ENCODE measurements around the gene IDUA. TPM values are rescaled to one million over a fixed set of nuclear protein-coding genes. Genes with fewer than 3 reads are reported as not detected.
"Not testable (repeated sequence)": the region's sequence is repeated elsewhere in the genome, so short reads cannot be mapped to it uniquely, and the experiment has no call there.

Gene IDUA
- total and polyA plus RNA-seq, 4 donors: 3.0 to 4.5 (median 3.8) TPM

GRCh38 chr4:1046581-1047011 lies 59.8 kb downstream of the IDUA start:
- Histone ChIP-seq H3K4me3 (ENCODE audit: low read depth in 1 of 3, low read length in 3 of 3) (peak overlapping the region in 1 of 3 donors; percentile 20), H3K4me1 (ENCODE audit: control insufficient read depth in 4 of 4, insufficient read depth in 4 of 4, low read length in 3 of 4) (peaks cover 8 to 17% (median 11%) of the 10 kb centered on the region in 4 donors), H3K27ac (ENCODE audit: low read depth in 1 of 2, low read length in 2 of 2) (peak overlapping the region; percentile 3 to 15)
- H3K9ac ChIP-seq (ENCODE audit: low read depth in 1 of 2, low read length in 2 of 2); H3K9me3 ChIP-seq (ENCODE audit: control insufficient read depth in 4 of 4, low read length in 3 of 4); H3K36me3 ChIP-seq (ENCODE audit: control insufficient read depth in 4 of 4, insufficient read depth in 3 of 4, low read depth in 1 of 4, low read length in 3 of 4); H3K27me3 ChIP-seq (ENCODE audit: control insufficient read depth in 4 of 4, insufficient read depth in 4 of 4, low read length in 3 of 4): not testable (repeated sequence)
- DNase-seq (ENCODE audit: low spot score): peak; percentile 72
- TF ChIP-seq REST (IDR thresholded peaks at IDR 0.05) (peak; percentile 31), HNF4G (IDR thresholded peaks at IDR 0.05) (peak; percentile 78)
- WGBS: 26% methylated on average over 29 of the region's 29 CpGs

- Histone ChIP-seq H3K9me3 (ENCODE audit: control insufficient read depth in 4 of 4, low read length in 3 of 4) (no peaks in the 10 kb centered on the region), H3K4me3 (ENCODE audit: low read depth in 1 of 3, low read length in 3 of 3) (no peak overlapping the region), H3K27me3 (ENCODE audit: control insufficient read depth in 4 of 4, insufficient read depth in 4 of 4, low read length in 3 of 4) (peaks cover 0 to 5% (median 0%) of the 10 kb centered on the region in 4 donors), H3K4me1 (ENCODE audit: control insufficient read depth in 4 of 4, insufficient read depth in 4 of 4, low read length in 3 of 4) (peaks cover 8 to 17% (median 11%) of the 10 kb centered on the region in 4 donors), H3K9ac (ENCODE audit: low read depth in 1 of 2, low read length in 2 of 2) (no peak overlapping the region), H3K36me3 (ENCODE audit: control insufficient read depth in 4 of 4, insufficient read depth in 3 of 4, low read depth in 1 of 4, low read length in 3 of 4) (no peaks in the 10 kb centered on the region), H3K27ac (ENCODE audit: low read depth in 1 of 2, low read length in 2 of 2) (peak overlapping the region in 1 of 2 donors; percentile 20)
- no peak for DNase-seq (ENCODE audit: low spot score)
- WGBS: 54% methylated on average over 41 of the region's 41 CpGs
- TF ChIP-seq NR2F2 (IDR thresholded peaks at IDR 0.05) (no peak), TAF1 (conservative IDR thresholded peaks at IDR 0.05) (no peak), HNF4G (IDR thresholded peaks at IDR 0.05) (no peak), SP1 (IDR thresholded peaks at IDR 0.05) (peak; percentile 69), MAX (IDR thresholded peaks at IDR 0.05) (no peak), ATF3 (IDR thresholded peaks at IDR 0.05) (no peak), RAD21 (IDR thresholded peaks at IDR 0.05) (no peak), YY1 (IDR thresholded peaks at IDR 0.05) (no peak), GABPA (IDR thresholded peaks at IDR 0.05 in 1 of 2, conservative IDR thresholded peaks at IDR 0.05 in 1 of 2) (no peak), EGR1 (IDR thresholded peaks at IDR 0.05; ENCODE audit: low read depth in 2 of 2) (no peak), FOXA1 (IDR thresholded peaks at IDR 0.05) (peak; percentile 72), ZBTB33 (IDR thresholded peaks at IDR 0.05) (no peak), CTCF (IDR thresholded peaks at IDR 0.05; ENCODE audit: low read depth, low read length, missing input control) (no peak), REST (IDR thresholded peaks at IDR 0.05) (no peak), HNF4A (conservative IDR thresholded peaks at IDR 0.05) (no peak), RXRA (IDR thresholded peaks at IDR 0.05) (peak in 1 of 2 donors; percentile 8), JUND (IDR thresholded peaks at IDR 0.05) (no peak), FOXA2 (IDR thresholded peaks at IDR 0.05) (peak; percentile 75)
Observed at GRCh38 chr4:1047106-1047975, 60.5 kb downstream of the IDUA start.

All from liver (tissue), 9 donors.